ENCODE data around the gene IGSF23. TPM values are rescaled to one million over a fixed set of nuclear protein-coding genes. Genes with fewer than 3 reads are reported as not detected.
A peak's percentile ranks its signal among the peaks of the same experiment; 100 is the strongest.
"Not testable (repeated sequence)": the region's sequence is repeated elsewhere in the genome, so short reads cannot be mapped to it uniquely, and the experiment has no call there.

Gene IGSF23
- total and polyA plus RNA-seq, 7 donors, result 0.23 to 0.30 TPM; not detected in 5

GRCh38 chr19:44607049-44607448, 6.3 kb upstream of the IGSF23 start:
- no peak for TF ChIP-seq CTCF (IDR thresholded peaks at IDR 0.05)
- DNase-seq (no peak), ATAC-seq (peak in 2 of 4 donors; percentile 30 to 36)
- 47 to 63% (median 49%) methylated on average over 2 of the region's 2 CpGs for WGBS, 3 donors
- intact Hi-C loops (cut with DNase I), result no loop called here
- Histone ChIP-seq H3K4me1 (no peaks in the 10 kb centered on the region), H3K36me3 (ENCODE audit: insufficient read depth in 1 of 2, low read depth in 1 of 2) (no peaks in the 10 kb centered on the region), H3K27ac (peak overlapping the region; percentile 0), H3K4me3 (no peak overlapping the region), H3K27me3 (ENCODE audit: insufficient read depth in 3 of 3, low read length in 2 of 3) (no peaks in the 10 kb centered on the region), H3K9me3 (no peaks in the 10 kb centered on the region)

GRCh38 chr19:44607917-44608316, 5.4 kb upstream of the IGSF23 start:
- TF ChIP-seq CTCF (IDR thresholded peaks at IDR 0.05), result no peak
- no peaks in the 10 kb centered on the region for H3K4me1 ChIP-seq
- no peaks in the 10 kb centered on the region for H3K9me3 ChIP-seq
- H3K27me3 ChIP-seq (ENCODE audit: insufficient read depth in 3 of 3, low read length in 2 of 3), result no peaks in the 10 kb centered on the region
- 60 to 71% (median 63%) methylated on average over 3 of the region's 3 CpGs for WGBS, 3 donors
- no peaks in the 10 kb centered on the region for H3K36me3 ChIP-seq (ENCODE audit: insufficient read depth in 1 of 2, low read depth in 1 of 2)
- ATAC-seq, result no peak
- intact Hi-C loops (cut with DNase I), result no loop called here
- no peak overlapping the region for H3K27ac ChIP-seq
- no peak overlapping the region for H3K4me3 ChIP-seq
- DNase-seq, result no peak

GRCh38 chr19:44608391-44608821, 5.0 kb upstream of the IGSF23 start:
- Histone ChIP-seq H3K4me3 (no peak overlapping the region), H3K27me3 (ENCODE audit: insufficient read depth in 3 of 3, low read length in 2 of 3) (no peaks in the 10 kb centered on the region), H3K9me3 (no peaks in the 10 kb centered on the region), H3K4me1 (no peaks in the 10 kb centered on the region), H3K36me3 (ENCODE audit: insufficient read depth in 1 of 2, low read depth in 1 of 2) (no peaks in the 10 kb centered on the region), H3K27ac (no peak overlapping the region)
- DNase-seq (no peak), ATAC-seq (no peak)
- no peak for TF ChIP-seq CTCF (IDR thresholded peaks at IDR 0.05)
- WGBS, 3 donors, result 57 to 61% (median 60%) methylated on average over 7 of the region's 7 CpGs
- intact Hi-C loops (cut with DNase I), result no loop called here

GRCh38 chr19:44609219-44609618, 4.1 kb upstream of the IGSF23 start:
- Histone ChIP-seq H3K36me3 (ENCODE audit: insufficient read depth in 1 of 2, low read depth in 1 of 2) (no peaks in the 10 kb centered on the region), H3K27ac (no peak overlapping the region), H3K27me3 (ENCODE audit: insufficient read depth in 3 of 3, low read length in 2 of 3) (no peaks in the 10 kb centered on the region), H3K9me3 (no peaks in the 10 kb centered on the region), H3K4me3 (no peak overlapping the region), H3K4me1 (no peaks in the 10 kb centered on the region)
- no peak for TF ChIP-seq CTCF (IDR thresholded peaks at IDR 0.05)
- intact Hi-C loops (cut with DNase I), result no loop called here
- WGBS, 3 donors, result 90 to 93% (median 92%) methylated on average over 5 of the region's 5 CpGs
- no peak for ATAC-seq
- DNase-seq, result no peak

GRCh38 chr19:44610497-44610896, 2.9 kb upstream of the IGSF23 start:
- DNase-seq; H3K36me3 ChIP-seq (ENCODE audit: insufficient read depth in 1 of 2, low read depth in 1 of 2); intact Hi-C loops (cut with DNase I); H3K27ac ChIP-seq; H3K9me3 ChIP-seq; H3K27me3 ChIP-seq (ENCODE audit: insufficient read depth in 3 of 3, low read length in 2 of 3); H3K4me3 ChIP-seq; H3K4me1 ChIP-seq: not testable (repeated sequence)
- peak in 2 of 4 donors; percentile 57 to 65 for ATAC-seq
- 22 to 69% (median 65%) methylated on average over 5 of the region's 5 CpGs for whole genome bisulfite sequencing, 3 donors

Data from psoas muscle (tissue), 8 donors.